ENCODE measurements around the gene RFXANK. TPM values are rescaled to one million over a fixed set of nuclear protein-coding genes. Genes with fewer than 3 reads are reported as not detected.
"Not testable (repeated sequence)": the region's sequence is repeated elsewhere in the genome, so short reads cannot be mapped to it uniquely, and the experiment has no call there.

Gene RFXANK
- total RNA-seq = 10 to 100 TPM; 73.7 to 78.1 TPM

GRCh38 chr19:19192078-19192882 lies at the start of gene RFXANK, which contains the start of gene BORCS8:
Gene RFXANK (plus strand): TSS chr19:19192258. CDS start chr19:19193947, 1,689 bp downstream.
Gene BORCS8 (minus strand): TSS chr19:19192152. CDS start chr19:19192117, 35 bp downstream.
- H3K27ac Mint-ChIP-seq = peak within 1 kb of the TSS; percentile 96
- H3K36me3 Mint-ChIP-seq = peaks cover 3% of the 10 kb centered on the region
- H3K4me3 Mint-ChIP-seq = peak within 1 kb of the TSS; percentile 96
- POLR2A ChIA-PET = interaction anchor here (1.1 to 4.4 kb wide), 2 partner anchors 10 to 273 kb away, joined by 3 to 25 read pairs; partner anchors contain the start of genes COPE, DDX49 and NR2C2AP
- intact Hi-C loops (cut with micrococcal nuclease) = loop anchor here (1.0 to 10.0 kb wide), 9 partner anchors 11 to 670 kb away; partner anchors contain the start of genes ATP13A1, COPE, DDX49 and ELL
- H3K9me3 Mint-ChIP-seq = no peaks in the 10 kb centered on the region
- H3K27me3 Mint-ChIP-seq = no peaks in the 10 kb centered on the region
- peaks cover 38% of the 10 kb centered on the region for H3K4me1 Mint-ChIP-seq (ENCODE audit: low read depth)
- DNase-seq = peak; percentile 100
- CTCF ChIA-PET = interaction anchor here (1.2 to 2.9 kb wide), 6 partner anchors 11 to 298 kb away, joined by 3 to 14 read pairs (median 8); partner anchors contain the start of gene NR2C2AP

- intact Hi-C loops (cut with micrococcal nuclease) = no loop called here
- Mint-ChIP-seq H3K27ac (no peak overlapping the region), H3K27me3 (no peaks in the 10 kb centered on the region), H3K36me3 (peaks cover under 1% of the 10 kb centered on the region), H3K9me3 (peaks cover 2% of the 10 kb centered on the region), H3K4me1 (ENCODE audit: low read depth) (peaks cover 19% of the 10 kb centered on the region), H3K4me3 (no peak overlapping the region)
- no peak for DNase-seq
- POLR2A ChIA-PET = no interaction called here
- CTCF ChIA-PET = no interaction called here
Observed at GRCh38 chr19:19142347-19142746, 49.7 kb upstream of the RFXANK start.

GRCh38 chr19:19145281-19145680 lies 46.8 kb upstream of the RFXANK start:
- intact Hi-C loops (cut with micrococcal nuclease) = no loop called here
- Mint-ChIP-seq H3K4me1 (ENCODE audit: low read depth) (no peaks in the 10 kb centered on the region), H3K36me3 (peaks cover 4% of the 10 kb centered on the region), H3K27me3 (no peaks in the 10 kb centered on the region), H3K9me3 (no peaks in the 10 kb centered on the region), H3K4me3 (no peak overlapping the region), H3K27ac (no peak overlapping the region)
- ChIA-PET POLR2A (no interaction called here), CTCF (interaction anchor here (0.5 to 4.1 kb wide), 19 partner anchors 9 to 217 kb away, joined by 3 to 33 read pairs (median 4); partner anchors contain the start of gene MEF2B)
- no peak for DNase-seq

GRCh38 chr19:19145684-19146608 lies 46.1 kb upstream of the RFXANK start:
- no peak overlapping the region for H3K27ac Mint-ChIP-seq
- H3K36me3 Mint-ChIP-seq = peaks cover 4% of the 10 kb centered on the region
- H3K9me3 Mint-ChIP-seq = no peaks in the 10 kb centered on the region
- intact Hi-C loops (cut with micrococcal nuclease) = loop anchor here (1.0 kb wide), 3 partner anchors 29 to 215 kb away; no protein-coding TSS in a partner anchor
- DNase-seq = peak; percentile 91
- CTCF ChIA-PET = interaction anchor here (0.5 to 4.1 kb wide), 18 partner anchors 10 to 216 kb away, joined by 3 to 33 read pairs (median 4); partner anchors contain the start of gene MEF2B
- no peaks in the 10 kb centered on the region for H3K4me1 Mint-ChIP-seq (ENCODE audit: low read depth)
- H3K27me3 Mint-ChIP-seq = no peaks in the 10 kb centered on the region
- POLR2A ChIA-PET = no interaction called here
- no peak overlapping the region for H3K4me3 Mint-ChIP-seq

- no peak for DNase-seq
- CTCF ChIA-PET = interaction anchor here (0.6 to 4.1 kb wide), 7 partner anchors 9 to 168 kb away, joined by 3 to 33 read pairs (median 5); partner anchors contain the start of gene MEF2B
- POLR2A ChIA-PET = no interaction called here
- Mint-ChIP-seq H3K4me3 (no peak overlapping the region), H3K27me3 (no peaks in the 10 kb centered on the region), H3K36me3 (peaks cover 4% of the 10 kb centered on the region), H3K27ac (no peak overlapping the region), H3K4me1 (ENCODE audit: low read depth) (no peaks in the 10 kb centered on the region), H3K9me3 (no peaks in the 10 kb centered on the region)
- intact Hi-C loops (cut with micrococcal nuclease) = loop anchor here (1.0 kb wide), 3 partner anchors 28 to 214 kb away; no protein-coding TSS in a partner anchor
Observed at GRCh38 chr19:19146865-19147264, 45.2 kb upstream of the RFXANK start.

- CTCF ChIA-PET = interaction anchor here (0.6 to 4.1 kb wide), 5 partner anchors 9 to 344 kb away, joined by 4 to 33 read pairs (median 4); no protein-coding TSS in a partner anchor
- intact Hi-C loops (cut with micrococcal nuclease) = no loop called here
Observed at GRCh38 chr19:19147344-19147743, 44.7 kb upstream of the RFXANK start.

GRCh38 chr19:19148504-19148903 lies 43.6 kb upstream of the RFXANK start:
- CTCF ChIA-PET = interaction anchor here (1.5 to 4.1 kb wide), 3 partner anchors 8 to 342 kb away, joined by 4 to 33 read pairs (median 17); no protein-coding TSS in a partner anchor
- H3K4me1 Mint-ChIP-seq (ENCODE audit: low read depth) = not testable (repeated sequence)

More at GRCh38 chr19:19147344-19147743, 44.7 kb upstream of the RFXANK start:
- Mint-ChIP-seq H3K4me1 (ENCODE audit: low read depth) (no peaks in the 10 kb centered on the region), H3K27me3 (no peaks in the 10 kb centered on the region), H3K36me3 (peaks cover 4% of the 10 kb centered on the region), H3K4me3 (no peak overlapping the region), H3K27ac (no peak overlapping the region), H3K9me3 (no peaks in the 10 kb centered on the region)
- no peak for DNase-seq
- POLR2A ChIA-PET = no interaction called here

GRCh38 chr19:19149435-19149834 lies 42.6 kb upstream of the RFXANK start:
- Mint-ChIP-seq H3K4me1 (ENCODE audit: low read depth) (no peaks in the 10 kb centered on the region), H3K36me3 (peaks cover 4% of the 10 kb centered on the region), H3K27ac (no peak overlapping the region), H3K27me3 (no peaks in the 10 kb centered on the region), H3K9me3 (no peaks in the 10 kb centered on the region), H3K4me3 (no peak overlapping the region)
- CTCF ChIA-PET = interaction anchor here (0.6 to 1.1 kb wide), 2 partner anchors 25 to 650 kb away, joined by 3 read pairs; no protein-coding TSS in a partner anchor
- POLR2A ChIA-PET = no interaction called here
- no peak for DNase-seq
- intact Hi-C loops (cut with micrococcal nuclease) = no loop called here

More at GRCh38 chr19:19148504-19148903, 43.6 kb upstream of the RFXANK start:
- DNase-seq; H3K4me3 Mint-ChIP-seq; H3K27me3 Mint-ChIP-seq; intact Hi-C loops (cut with micrococcal nuclease); H3K36me3 Mint-ChIP-seq; H3K9me3 Mint-ChIP-seq; H3K27ac Mint-ChIP-seq; POLR2A ChIA-PET: not testable (repeated sequence)

- intact Hi-C loops (cut with micrococcal nuclease) = no loop called here
- ChIA-PET CTCF (no interaction called here), POLR2A (no interaction called here)
- Mint-ChIP-seq H3K9me3 (no peaks in the 10 kb centered on the region), H3K36me3 (peaks cover 11% of the 10 kb centered on the region), H3K27ac (no peak overlapping the region), H3K27me3 (no peaks in the 10 kb centered on the region), H3K4me1 (ENCODE audit: low read depth) (no peaks in the 10 kb centered on the region), H3K4me3 (no peak overlapping the region)
- DNase-seq = no peak
Observed at GRCh38 chr19:19151418-19151817, 40.6 kb upstream of the RFXANK start.

- no peaks in the 10 kb centered on the region for H3K4me1 Mint-ChIP-seq (ENCODE audit: low read depth)
- peaks cover 8% of the 10 kb centered on the region for H3K36me3 Mint-ChIP-seq
- no peaks in the 10 kb centered on the region for H3K27me3 Mint-ChIP-seq
- H3K4me3 Mint-ChIP-seq = no peak overlapping the region
- no peaks in the 10 kb centered on the region for H3K9me3 Mint-ChIP-seq
- no peak for DNase-seq
- intact Hi-C loops (cut with micrococcal nuclease) = no loop called here
- ChIA-PET POLR2A (no interaction called here), CTCF (interaction anchor here (0.7 to 1.5 kb wide), 2 partner anchors 20 to 22 kb away, joined by 3 to 6 read pairs; no protein-coding TSS in a partner anchor)
- no peak overlapping the region for H3K27ac Mint-ChIP-seq
Observed at GRCh38 chr19:19152668-19153384, 39.2 kb upstream of the RFXANK start.

Measured in activated CD4-positive, alpha-beta memory T cell treated with anti-CD3 and anti-CD28 coated beads for 36 hours (primary cell).